GM18951 (cell line): ENCODE data around the gene NOP10.
"Not testable (repeated sequence)": the region's sequence is repeated elsewhere in the genome, so short reads cannot be mapped to it uniquely, and the experiment has no call there.

Experiments
- POLR2A ChIP-seq: IDR thresholded peaks from 4 replicates; pipeline ENCODE4 v1.6.1; 2011; ENCODE audit warnings: mild to moderate bottlenecking; ENCODE audit not compliant: insufficient read length, insufficient read depth; ENCODE audit errors: extremely low read depth
- in situ Hi-C: fragments of 300-500 bp; cut with MboI; formaldehyde crosslinking; loops from one replicate; pipeline ENCODE4 v1.12.0; 2022; ENCODE audit warnings: low sequenced_read_pairs, mixed read lengths, inconsistent platforms; ENCODE audit not compliant: unreplicated experiment

NOP10 gene

DNA sequence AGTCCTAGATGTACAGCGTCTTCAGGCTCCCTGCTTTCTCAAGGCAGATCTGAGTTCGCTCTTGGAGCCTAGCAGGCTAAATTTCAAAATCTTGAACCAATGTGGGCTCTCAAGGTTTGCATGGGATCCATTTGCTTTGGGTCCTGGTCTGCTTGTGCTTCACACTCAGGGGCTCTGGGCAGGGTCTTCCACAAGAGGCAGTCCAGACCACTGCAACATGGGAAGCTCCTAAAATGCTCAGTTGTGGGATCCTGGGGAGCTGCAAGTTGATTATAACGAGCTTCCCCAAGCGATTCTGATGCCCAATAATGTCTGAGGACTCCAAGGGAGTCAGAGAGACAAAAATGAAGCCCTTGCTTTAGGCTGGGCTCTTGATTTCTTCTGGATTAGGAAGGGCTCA lies 6.8 kb upstream of the NOP10 start:
- in situ Hi-C loops = loop anchor here (25.0 kb wide), 1 partner anchor 237 kb away; the partner anchor contains the start of genes EMC7 and PGBD4
- no peak for TF ChIP-seq POLR2A

DNA sequence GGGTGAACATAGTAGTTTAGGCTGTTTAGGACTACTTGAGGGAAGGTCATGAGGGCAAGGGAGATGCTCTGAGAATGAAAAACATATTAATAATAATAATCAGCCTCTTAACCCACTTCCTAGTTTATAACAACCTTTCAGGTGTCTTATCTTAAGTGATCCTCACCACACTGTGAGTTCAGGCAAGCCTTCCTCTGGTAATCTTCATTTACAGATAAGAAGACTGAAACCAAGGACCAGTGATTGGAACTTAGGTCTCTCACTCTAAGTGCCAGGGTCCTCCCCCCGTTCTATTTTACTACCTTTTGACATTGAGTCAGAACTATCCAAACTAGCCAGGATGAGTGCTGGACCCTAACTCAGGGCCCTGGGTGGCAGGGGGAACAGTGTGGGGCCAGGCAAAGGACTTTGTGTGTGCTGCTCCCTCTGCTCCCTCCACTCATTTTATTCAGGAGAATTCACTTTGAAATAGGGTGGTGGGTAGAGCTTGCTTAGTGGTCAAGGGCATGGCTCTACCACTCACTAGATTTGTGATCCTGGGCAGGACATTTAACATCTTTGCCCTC lies 5.9 kb upstream of the NOP10 start:
- TF ChIP-seq POLR2A = no peak
- in situ Hi-C loops = no loop called here

DNA sequence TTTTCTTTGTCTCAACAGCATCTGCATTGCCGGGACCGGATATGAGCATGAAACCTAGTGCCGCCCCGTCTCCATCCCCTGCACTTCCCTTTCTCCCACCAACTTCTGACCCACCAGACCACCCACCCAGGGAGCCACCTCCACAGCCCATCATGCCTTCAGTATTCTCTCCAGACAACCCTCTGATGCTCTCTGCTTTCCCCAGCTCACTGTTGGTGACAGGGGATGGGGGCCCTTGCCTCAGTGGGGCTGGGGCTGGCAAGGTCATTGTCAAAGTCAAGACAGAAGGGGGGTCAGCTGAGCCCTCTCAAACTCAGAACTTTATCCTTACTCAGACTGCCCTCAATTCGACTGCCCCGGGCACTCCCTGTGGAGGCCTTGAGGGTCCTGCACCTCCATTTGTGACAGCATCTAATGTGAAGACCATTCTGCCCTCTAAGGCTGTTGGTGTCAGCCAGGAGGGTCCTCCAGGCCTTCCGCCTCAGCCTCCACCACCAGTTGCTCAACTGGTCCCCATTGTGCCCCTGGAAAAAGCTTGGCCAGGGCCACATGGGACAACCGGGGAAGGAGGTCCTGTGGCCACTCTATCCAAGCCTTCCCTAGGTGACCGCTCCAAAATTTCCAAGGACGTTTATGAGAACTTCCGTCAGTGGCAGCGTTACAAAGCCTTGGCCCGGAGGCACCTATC lies 5.2 kb upstream of the NOP10 start:
- in situ Hi-C loops = no loop called here
- TF ChIP-seq POLR2A = no peak

DNA sequence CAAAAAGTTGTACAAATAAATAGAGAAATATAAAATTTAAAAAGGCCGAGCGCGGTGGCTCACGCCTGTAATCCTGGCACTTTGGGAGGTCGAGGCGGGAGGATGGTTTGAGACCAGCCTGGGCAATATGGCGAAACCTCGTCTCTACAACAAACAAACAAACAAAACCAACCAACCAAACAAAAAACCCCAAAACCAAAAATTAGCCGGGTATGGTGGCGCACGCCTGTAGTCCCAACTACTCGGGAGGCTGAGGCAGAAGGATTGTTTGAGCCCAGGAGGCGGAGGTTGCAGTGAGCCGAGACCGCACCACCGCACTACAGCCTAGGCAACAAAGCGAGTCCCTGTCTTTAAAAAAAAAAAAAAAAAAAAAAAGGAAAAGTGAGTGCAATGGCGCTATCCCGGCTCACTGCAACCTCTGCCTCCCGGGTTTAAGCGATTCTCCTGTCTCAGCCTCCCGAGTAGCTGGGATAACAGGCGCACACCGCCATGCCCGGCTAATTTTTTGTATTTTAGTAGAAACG lies 661 bp downstream of the NOP10 start:
- in situ Hi-C loops = not testable (repeated sequence)

DNA sequence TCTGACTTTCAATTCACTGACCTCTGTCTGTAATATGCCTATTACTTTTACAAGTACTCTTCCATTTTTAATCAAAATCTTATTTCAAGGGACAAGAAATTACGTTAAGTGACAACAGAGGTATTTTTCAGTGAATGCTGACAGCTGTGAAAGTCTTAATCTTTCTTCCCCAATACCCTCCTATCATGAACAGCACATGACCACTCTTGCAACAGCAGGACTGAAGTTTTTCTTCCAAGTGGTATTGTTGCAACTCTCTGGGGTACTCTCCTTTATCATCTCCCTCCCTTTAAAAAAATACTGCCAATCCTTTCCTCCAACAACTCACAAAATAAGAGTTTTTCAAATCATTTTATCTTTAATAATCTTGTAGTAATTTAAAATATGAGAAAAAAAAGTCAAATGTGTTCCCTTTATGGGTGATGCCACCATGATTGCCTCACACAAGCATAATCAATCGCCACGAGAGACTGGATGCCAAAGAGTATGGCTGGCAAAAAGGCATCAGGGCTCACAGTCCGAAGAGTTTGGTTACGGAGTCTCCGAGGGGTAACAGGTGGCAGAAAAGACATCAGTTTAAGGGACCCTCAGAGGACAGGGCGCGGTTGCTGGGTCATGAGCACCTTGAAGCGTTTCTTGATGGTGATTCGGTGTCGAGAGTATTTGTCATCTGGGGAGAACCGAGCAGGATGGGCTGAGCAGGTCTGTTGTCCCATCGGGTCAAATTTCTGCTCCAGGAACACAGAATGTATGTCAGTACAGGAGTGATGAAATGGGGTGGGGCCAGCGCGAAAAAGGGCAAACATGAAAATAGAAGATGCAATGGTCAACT lies 1.3 kb downstream of the NOP10 start:
- TF ChIP-seq POLR2A = no peak
- in situ Hi-C loops = no loop called here

DNA sequence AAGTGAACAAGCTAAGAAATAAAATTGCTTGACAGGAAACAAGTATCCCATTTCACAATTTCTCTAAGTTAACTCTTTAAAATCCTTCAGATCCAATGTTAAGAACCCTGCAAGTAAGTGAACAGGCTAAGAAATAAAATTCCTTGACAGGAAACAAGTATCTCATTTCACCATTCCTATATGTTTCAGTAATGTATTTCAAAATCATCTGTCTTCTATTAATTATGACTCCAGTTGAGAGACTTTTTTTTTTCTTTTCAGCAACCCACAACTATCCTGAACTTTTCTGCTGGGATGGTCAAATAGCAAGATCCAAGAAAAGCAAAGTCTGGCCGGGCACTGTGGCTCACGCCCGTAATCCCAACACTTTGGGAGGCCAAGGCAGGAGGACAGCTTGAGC lies 3.0 kb downstream of the NOP10 start:
- in situ Hi-C loops = no loop called here
- TF ChIP-seq POLR2A = no peak

DNA sequence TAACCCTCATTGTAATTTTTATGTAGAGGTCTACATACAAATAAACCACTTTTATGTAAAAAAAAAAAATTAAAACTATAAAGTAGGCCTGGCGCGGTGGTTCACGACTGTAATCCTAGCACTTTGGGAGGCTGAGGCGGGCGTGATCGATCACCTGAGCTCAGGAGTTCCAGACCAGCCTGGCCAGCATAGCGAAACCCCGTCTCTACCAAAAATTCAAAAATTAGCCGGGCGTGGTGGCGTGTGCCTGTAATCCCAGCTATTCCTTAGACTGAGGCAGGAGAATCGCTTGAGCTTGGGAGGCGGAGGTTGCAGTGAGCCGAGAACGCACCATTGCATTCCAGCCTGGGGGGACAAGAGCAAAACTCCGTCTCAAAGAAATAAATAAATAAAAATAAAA lies 4.6 kb downstream of the NOP10 start:
- in situ Hi-C loops = no loop called here
- TF ChIP-seq POLR2A = no peak

DNA sequence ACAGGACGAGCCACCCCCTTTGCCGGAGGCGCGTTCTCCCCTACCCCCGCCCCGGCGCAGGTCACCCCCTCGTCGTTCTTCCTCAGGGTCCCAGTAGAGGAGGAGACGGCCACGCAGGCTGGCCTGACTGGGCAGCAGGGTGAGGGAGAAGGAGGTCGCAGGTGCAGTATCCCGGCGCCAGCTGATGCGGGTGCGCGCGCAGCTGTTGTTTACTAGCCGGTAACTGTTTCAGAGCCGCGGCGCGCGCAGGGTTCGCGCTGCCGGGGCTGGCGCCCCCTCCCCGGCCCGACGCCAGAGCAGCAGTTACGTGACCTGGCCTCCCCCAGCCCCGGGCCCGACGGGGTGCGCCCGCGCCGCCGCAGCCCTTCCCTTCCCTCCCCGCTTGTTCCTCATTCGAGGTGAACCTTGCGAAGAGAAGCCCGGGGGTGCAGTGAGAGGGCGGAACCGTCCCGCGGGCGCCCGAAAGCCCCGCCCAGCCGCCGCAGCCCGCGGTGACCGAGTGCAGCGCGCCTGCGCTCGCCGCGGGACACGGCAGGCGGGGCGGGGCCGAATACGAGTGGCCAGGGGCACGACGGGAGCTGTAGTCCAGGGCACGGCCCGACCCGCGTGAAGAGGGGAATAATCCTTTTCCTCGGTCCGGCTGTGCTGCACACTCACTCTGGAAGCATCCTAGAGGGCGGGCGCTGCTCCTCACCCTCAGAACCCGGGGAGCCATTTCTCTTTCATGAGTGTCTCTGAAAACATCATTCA lies 5.2 kb downstream of the NOP10 start, which contains the start of gene SLC12A6:
TSS of gene SLC12A6 (minus strand) at position 225 of the 750 bp plus-strand sequence. CDS start 1,101 bp downstream, outside the sequence.
- peak; percentile 84 for TF ChIP-seq POLR2A
- in situ Hi-C loops = no loop called here

DNA sequence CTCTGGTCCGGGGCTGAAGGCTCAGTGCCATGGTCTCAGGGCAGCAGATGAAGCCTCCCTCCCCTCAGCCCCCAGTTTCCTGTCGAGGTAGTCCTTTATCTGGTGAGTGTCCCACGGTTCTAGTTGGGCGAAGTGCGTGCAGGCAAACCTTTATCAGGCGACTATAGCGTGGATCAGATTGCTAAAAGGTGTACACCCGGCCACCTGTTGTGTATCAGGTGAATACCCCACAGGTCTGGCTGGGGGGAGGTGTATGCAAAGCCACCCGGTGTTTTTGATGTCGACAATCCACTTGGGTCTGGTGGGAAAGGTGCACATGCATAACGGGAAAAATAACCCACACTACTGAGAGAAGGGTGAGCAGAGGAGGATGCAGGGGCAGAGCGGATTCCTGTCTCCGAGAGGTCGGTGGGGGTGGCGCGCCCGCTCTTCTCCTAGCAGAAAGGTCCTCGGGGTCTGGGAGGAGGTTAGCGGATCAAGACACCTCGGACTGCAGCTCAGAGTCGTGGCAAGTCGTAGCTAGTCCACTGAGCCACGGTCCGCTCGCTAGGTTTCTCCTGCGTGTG lies 5.9 kb downstream of the NOP10 start:
- in situ Hi-C loops = no loop called here
- TF ChIP-seq POLR2A = no peak

DNA sequence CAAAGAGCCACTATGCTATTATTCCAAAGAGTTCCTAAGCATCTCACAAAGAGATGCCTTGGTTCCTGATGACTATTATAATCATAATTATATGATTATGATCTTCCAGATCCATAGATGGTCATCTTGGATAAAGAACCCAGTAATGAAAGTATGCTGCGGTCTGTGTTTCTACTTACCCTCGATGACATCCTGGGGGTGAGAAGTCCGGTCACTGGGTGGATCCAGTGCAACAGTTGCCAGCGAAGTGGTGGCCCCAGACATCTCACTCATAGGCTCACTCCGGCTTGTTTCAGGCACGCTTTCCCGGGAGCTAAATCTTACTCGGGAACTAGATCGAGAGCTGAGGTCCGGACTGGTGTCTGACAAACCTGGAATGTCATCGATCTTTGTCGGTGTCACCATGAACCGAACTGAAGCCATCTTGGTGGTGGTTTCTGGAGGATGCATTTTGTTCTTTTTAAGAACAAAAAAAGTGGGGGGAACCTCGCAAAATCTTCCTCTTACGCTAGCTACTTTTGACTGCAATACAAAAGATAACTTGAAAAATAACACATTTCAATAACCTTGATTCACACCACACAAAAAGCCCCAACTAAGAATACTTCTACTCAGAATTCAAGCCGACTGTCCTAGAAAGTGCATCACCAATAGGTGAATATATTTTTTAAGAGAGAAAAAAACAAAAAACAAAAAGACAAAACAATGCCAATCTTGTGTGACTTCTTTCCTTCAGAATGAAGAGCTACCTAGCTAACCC lies 6.5 kb downstream of the NOP10 start:
- in situ Hi-C loops = no loop called here
- peak; percentile 34 for TF ChIP-seq POLR2A

DNA sequence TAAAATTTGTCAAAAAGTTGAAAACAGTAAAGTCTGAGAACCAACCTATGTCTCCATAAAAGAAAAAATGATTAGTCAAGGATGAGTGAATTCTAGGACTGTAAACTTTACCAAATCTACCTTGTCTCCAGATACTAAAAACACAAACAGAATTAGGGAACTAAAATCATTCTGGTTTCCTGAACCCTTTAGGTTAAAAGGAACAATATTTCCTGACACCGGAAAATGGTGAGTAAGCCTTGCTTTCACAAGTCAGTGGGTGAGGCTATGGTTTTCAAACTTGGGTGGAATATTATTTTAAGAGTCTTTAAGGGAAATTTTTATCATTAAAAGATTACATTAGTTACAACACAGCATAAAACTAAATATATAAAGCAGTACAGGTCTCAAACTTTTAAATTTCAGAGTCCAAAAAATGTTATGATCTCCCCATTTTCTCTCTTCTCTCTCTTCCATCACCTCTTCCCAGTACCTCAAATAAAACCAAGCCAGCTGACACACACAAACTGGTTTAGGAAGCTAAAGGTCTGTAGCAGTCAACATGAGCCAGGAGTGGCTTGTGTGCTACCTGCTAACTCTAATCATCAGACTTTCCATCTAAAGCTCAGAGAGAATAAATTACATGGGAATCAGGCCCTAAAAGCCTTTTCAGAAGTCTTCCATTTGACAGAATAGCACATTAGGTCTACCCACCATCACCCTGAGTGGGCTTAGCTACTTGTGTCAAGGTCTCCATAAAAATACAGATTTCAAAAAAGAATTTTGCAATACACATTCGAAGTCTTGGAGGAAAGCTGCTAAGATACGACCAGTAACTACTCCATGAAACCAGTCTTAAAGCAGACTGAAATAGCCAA lies 7.5 kb downstream of the NOP10 start:
- no peak for TF ChIP-seq POLR2A
- in situ Hi-C loops = no loop called here
